HG03175 (cell line): ENCODE measurements around the gene TTC1.
A peak's percentile ranks its signal among the peaks of the same experiment; 100 is the strongest.

Experiments used
- ATAC-seq: cut with Tn5 transposase; IDR thresholded peaks from one replicate; pipeline ENCODE4 v1.9.1; 2021; ENCODE audit warnings: mild to moderate bottlenecking, moderate library complexity; ENCODE audit not compliant: unreplicated experiment

The TTC1 gene

GRCh38 chr5:160082614-160083500 is 73.9 kb downstream of the TTC1 start:
- ATAC-seq: no peak

DNA sequence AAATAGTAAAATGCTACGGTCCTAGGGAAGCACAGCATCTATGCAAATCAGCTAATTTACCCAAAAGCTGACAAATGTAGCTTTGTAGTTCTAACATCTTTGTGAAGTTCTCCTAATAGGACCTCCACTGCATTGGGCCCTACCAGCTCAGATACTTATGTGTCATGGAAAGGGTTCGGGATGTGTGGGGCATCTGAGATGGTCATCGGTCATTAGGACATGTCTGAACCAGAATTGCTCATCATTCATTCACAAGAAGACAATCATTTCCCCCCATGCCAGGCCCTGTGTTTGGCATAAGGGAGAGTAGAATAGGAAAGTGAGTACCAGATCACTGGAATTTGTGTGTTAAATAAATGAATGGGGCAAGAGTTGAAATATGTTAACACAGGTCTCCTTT is 74.6 kb downstream of the TTC1 start:
- no peak for ATAC-seq

- ATAC-seq: no peak
Measured at GRCh38 chr5:160084144-160084543, 75.2 kb downstream of the TTC1 start.

DNA sequence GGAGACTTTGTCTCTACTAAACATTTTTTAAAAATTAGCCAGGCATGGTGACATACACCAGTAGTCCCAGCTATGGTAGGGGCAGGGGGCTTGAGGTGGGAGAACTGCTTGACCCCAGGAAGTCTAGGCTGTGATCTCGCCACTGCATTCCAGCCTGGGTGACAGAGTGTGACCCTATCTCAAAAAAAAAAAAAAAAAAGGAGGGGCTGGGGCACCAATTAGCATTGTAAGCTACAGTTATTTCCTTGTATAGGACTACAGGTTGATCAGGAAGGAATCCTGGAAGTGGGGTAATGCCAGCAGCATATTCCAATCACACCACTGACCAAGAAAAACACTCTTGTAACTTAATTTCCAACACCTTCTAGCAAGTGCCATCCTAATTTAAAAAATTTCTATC is 78.3 kb downstream of the TTC1 start:
- ATAC-seq: no peak

GRCh38 chr5:160088805-160089204 is 79.9 kb downstream of the TTC1 start:
- no peak for ATAC-seq

DNA sequence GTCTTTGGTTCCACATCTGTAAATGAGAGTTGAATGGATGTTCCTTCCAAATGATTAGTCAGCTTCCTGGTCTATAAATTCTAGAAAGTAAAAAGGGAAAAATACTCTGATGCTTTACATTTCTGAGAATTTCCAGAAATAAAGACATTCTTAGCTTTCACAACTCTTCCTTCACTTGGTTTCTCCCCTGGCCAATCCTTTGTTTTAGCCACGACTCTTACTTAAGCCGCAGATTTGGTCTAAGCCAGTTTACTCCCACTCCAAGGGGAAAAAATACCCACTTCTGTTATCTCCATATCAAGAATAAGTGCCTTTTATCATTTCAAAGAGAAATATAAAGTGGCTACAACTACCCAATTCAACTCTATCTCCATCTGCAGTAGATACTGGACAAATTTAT is 80.6 kb downstream of the TTC1 start:
- no peak for ATAC-seq

GRCh38 chr5:160090059-160090458 is 81.1 kb downstream of the TTC1 start:
- ATAC-seq: no peak

- ATAC-seq: no peak
Measured at GRCh38 chr5:160092514-160092913, 83.6 kb downstream of the TTC1 start.

- no peak for ATAC-seq
Measured at GRCh38 chr5:160092960-160093707, 84.2 kb downstream of the TTC1 start.

- no peak for ATAC-seq
Measured at GRCh38 chr5:160096178-160096577, 87.2 kb downstream of the TTC1 start.

- ATAC-seq: no peak
Measured at GRCh38 chr5:160097991-160098390, 89.1 kb downstream of the TTC1 start.

DNA sequence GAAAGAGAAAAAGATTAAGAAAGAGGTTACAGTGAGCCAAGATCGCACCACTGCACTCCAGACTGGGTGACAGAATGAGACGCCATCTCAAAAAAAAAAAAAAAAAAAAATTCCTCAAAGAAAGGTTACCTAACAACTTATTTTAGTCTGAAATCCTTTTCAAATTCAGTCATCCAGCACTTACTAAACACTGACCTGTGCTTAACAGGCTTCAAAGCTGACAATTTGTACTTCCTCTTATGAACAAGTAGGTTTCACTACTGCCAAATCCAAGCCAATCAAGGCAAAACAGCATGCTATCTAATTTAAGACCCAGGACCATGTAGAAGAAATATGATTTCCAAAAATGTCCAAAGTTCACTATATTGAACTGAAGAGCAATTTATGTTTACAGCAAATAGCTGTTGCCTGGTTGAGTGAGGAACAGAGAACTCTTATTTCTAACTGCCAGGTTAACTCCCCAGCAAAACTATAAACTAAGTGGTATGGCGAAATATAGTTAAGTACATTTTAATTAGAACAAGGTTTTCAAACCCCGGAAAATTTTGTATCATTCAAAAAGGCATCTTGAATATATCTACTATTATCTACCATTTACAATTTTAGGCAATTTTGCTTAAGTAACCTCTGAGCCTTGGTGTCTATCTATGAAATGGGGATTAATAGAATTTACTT is 96.9 kb downstream of the TTC1 start:
- peak; percentile 88 for ATAC-seq

DNA sequence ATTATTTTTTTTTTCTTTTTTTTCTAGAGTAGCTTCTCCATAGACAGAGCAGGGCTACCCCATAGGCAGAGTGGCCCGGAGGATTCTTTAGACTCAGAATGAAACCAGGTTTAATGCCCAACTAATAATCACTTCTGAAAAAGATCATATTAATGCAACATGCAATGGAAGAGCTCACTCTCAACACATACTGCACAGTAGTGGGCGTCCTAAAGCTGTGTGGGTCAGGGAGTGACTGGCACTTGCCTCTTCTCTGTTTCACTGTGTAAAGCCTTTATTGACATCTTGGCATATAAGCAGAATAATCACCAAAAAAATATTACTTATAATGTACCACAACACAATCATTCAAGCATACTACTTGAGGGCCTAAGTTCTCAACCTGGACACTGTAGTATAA is 99.2 kb downstream of the TTC1 start:
- no peak for ATAC-seq
